ENCODE data around the gene SMARCC1.
"Not testable (repeated sequence)": the region's sequence is repeated elsewhere in the genome, so short reads cannot be mapped to it uniquely, and the experiment has no call there.

The SMARCC1 gene

GRCh38 chr3:47781685-47782445 is at the start of gene SMARCC1:
Gene SMARCC1, minus strand, starts transcription at chr3:47781893. Its CDS starts 96 bp downstream, at chr3:47781797.
- peak; percentile 99 for DNase-seq

- DNase-seq: not testable (repeated sequence)
Measured at GRCh38 chr3:47829482-47829881, 47.8 kb upstream of the SMARCC1 start.

- DNase-seq: no peak
Measured at GRCh38 chr3:47825590-47825989, 43.9 kb upstream of the SMARCC1 start.

- DNase-seq: peak; percentile 92
Measured at GRCh38 chr3:47824541-47825473, 43.1 kb upstream of the SMARCC1 start.

GRCh38 chr3:47817609-47818008 is 35.9 kb upstream of the SMARCC1 start:
- no peak for DNase-seq

- DNase-seq: no peak
Measured at GRCh38 chr3:47813551-47814177, 32.0 kb upstream of the SMARCC1 start.

GRCh38 chr3:47804577-47804976 is 22.9 kb upstream of the SMARCC1 start:
- DNase-seq: no peak

- DNase-seq: no peak
Measured at GRCh38 chr3:47803480-47804025, 21.9 kb upstream of the SMARCC1 start.

GRCh38 chr3:47802734-47803479 is 21.2 kb upstream of the SMARCC1 start, which contains the start of gene DHX30:
Gene DHX30, plus strand, starts transcription at chr3:47803138. Its CDS starts 7,546 bp downstream, at chr3:47810684.
- peak; percentile 90 for DNase-seq

- peak; percentile 38 for DNase-seq
Measured at GRCh38 chr3:47799733-47800132, 18.0 kb upstream of the SMARCC1 start.

GRCh38 chr3:47794544-47794943 is 12.9 kb upstream of the SMARCC1 start:
- peak; percentile 8 for DNase-seq

GRCh38 chr3:47792699-47793098 is 11.0 kb upstream of the SMARCC1 start:
- DNase-seq: no peak

- DNase-seq: no peak
Measured at GRCh38 chr3:47791193-47791855, 9.6 kb upstream of the SMARCC1 start.

GRCh38 chr3:47783673-47784072 is 2.0 kb upstream of the SMARCC1 start:
- DNase-seq: no peak

GRCh38 chr3:47782446-47783308 is 984 bp upstream of the SMARCC1 start:
- no peak for DNase-seq

- DNase-seq: peak; percentile 57
Measured at GRCh38 chr3:47780741-47781684, 680 bp downstream of the SMARCC1 start.

- no peak for DNase-seq
Measured at GRCh38 chr3:47778746-47779145, 2.9 kb downstream of the SMARCC1 start.

GRCh38 chr3:47772788-47773187 is 8.9 kb downstream of the SMARCC1 start:
- DNase-seq: no peak

GRCh38 chr3:47772047-47772446 is 9.6 kb downstream of the SMARCC1 start:
- no peak for DNase-seq

Measured in suppressor macrophage treated with lipopolysaccharide for 4 hours (primary cell).